Effector CD8-positive, alpha-beta T cell (primary cell): ENCODE data around the gene GRM7.

Experiments used
- DNase-seq: peaks from one replicate; lab custom pipeline; 2025; lab: John Stamatoyannopoulos, UW

The GRM7 gene

GRCh38 chr3:7657214-7658112 lies 796.5 kb downstream of the GRM7 start:
- no peak for DNase-seq

- no peak for DNase-seq
These were observed 797.4 kb downstream of the GRM7 start for GRCh38 chr3:7658294-7658693.

- DNase-seq: no peak
These were observed 798.2 kb downstream of the GRM7 start for GRCh38 chr3:7659079-7659478.

GRCh38 chr3:7663771-7664170 lies 802.9 kb downstream of the GRM7 start:
- no peak for DNase-seq

GRCh38 chr3:7667774-7668173 lies 806.9 kb downstream of the GRM7 start:
- no peak for DNase-seq

- no peak for DNase-seq
These were observed 808.7 kb downstream of the GRM7 start for GRCh38 chr3:7669641-7670040.

GRCh38 chr3:7678521-7678920 lies 817.6 kb downstream of the GRM7 start:
- DNase-seq: no peak

GRCh38 chr3:7682822-7683229 lies 821.9 kb downstream of the GRM7 start:
- DNase-seq: no peak

- DNase-seq: no peak
These were observed 822.5 kb downstream of the GRM7 start for GRCh38 chr3:7683426-7683825.

- DNase-seq: no peak
These were observed 823.3 kb downstream of the GRM7 start for GRCh38 chr3:7684182-7684715.

- no peak for DNase-seq
These were observed 826.7 kb downstream of the GRM7 start for GRCh38 chr3:7687428-7688147.

GRCh38 chr3:7692866-7693265 lies 832.0 kb downstream of the GRM7 start:
- DNase-seq: no peak

GRCh38 chr3:7693976-7694375 lies 833.1 kb downstream of the GRM7 start:
- no peak for DNase-seq

- DNase-seq: no peak
These were observed 834.1 kb downstream of the GRM7 start for GRCh38 chr3:7695049-7695448.

GRCh38 chr3:7696320-7696719 lies 835.4 kb downstream of the GRM7 start:
- no peak for DNase-seq

GRCh38 chr3:7697548-7697947 lies 836.6 kb downstream of the GRM7 start:
- no peak for DNase-seq

GRCh38 chr3:7700539-7700938 lies 839.6 kb downstream of the GRM7 start:
- DNase-seq: no peak

GRCh38 chr3:7700977-7701376 lies 840.1 kb downstream of the GRM7 start:
- DNase-seq: no peak

- DNase-seq: no peak
These were observed 846.3 kb downstream of the GRM7 start for GRCh38 chr3:7707187-7707586.

GRCh38 chr3:7709376-7710082 lies 848.6 kb downstream of the GRM7 start:
- DNase-seq: no peak

- no peak for DNase-seq
These were observed 849.4 kb downstream of the GRM7 start for GRCh38 chr3:7710284-7710683.

GRCh38 chr3:7713724-7714123 lies 852.8 kb downstream of the GRM7 start:
- no peak for DNase-seq
